A549 (cell line): ENCODE data around the gene TAS1R3. TPM values are rescaled to one million over a fixed set of nuclear protein-coding genes. Genes with fewer than 3 reads are reported as not detected.

Source experiments
- ATAC-seq, 2 experiments: fragments of 200-7000 bp in 1 of 2; fragments of >200 bp in 1 of 2; cut with Nextera tagmentation in 1 of 2; cut with Tn5 transposase in 1 of 2; 3 replicates each; pipeline versions ENCODE4 v1.8.0 to v1.9.1; 2018 to 2020; ENCODE audit warnings: mild to moderate bottlenecking in 1 of 2, moderate library complexity in 1 of 2
- CTCF ChIA-PET: fragments of 300-600 bp; sonication (Branson Sonifier 250); formaldehyde crosslinking; extraction: SDS; loops from one replicate; lab custom pipeline; 2021; ENCODE audit warnings: antibody characterized with exemption, inconsistent platforms; lab: Yijun Ruan, JAX
- POLR2A ChIA-PET: fragments of 350-600 bp; formaldehyde crosslinking; extraction: SDS; loops from one replicate; lab custom pipeline; 2021; ENCODE audit warnings: antibody characterized with exemption, inconsistent platforms; lab: Yijun Ruan, JAX
- DNase-seq, 2 experiments: peaks; one replicate each; pipeline versions ENCODE4 v3.0.0 to v3.0.0-alpha.2; 2011 to 2016; ENCODE audit warnings: low read depth in 1 of 2, low spot score in 1 of 2
- FAIRE-seq: peaks from 2 replicates; lab custom pipeline; 2011; peaks lifted over from hg19 to GRCh38; lab: Jason Lieb, UNC
- H3K27ac ChIP-seq, 2 experiments: fragments of >200 bp; sonication (Bioruptor Twin); formaldehyde crosslinking; 3 replicates each; pipeline ENCODE4 v1.5.1; 2016 to 2017
- H3K4me1 ChIP-seq: fragments of >200 bp; sonication (Bioruptor Twin); formaldehyde crosslinking; 3 replicates; pipeline ENCODE4 v1.6.1; 2016
- H3K4me2 ChIP-seq: fragments of >200 bp; sonication (Bioruptor Twin); formaldehyde crosslinking; 3 replicates; pipeline ENCODE4 v1.6.1; 2016
- H3K4me3 ChIP-seq: fragments of >200 bp; sonication (Bioruptor Twin); formaldehyde crosslinking; 3 replicates; pipeline ENCODE4 v1.5.1; 2016
- H3K9me3 ChIP-seq: fragments of >200 bp; sonication (Bioruptor Twin); formaldehyde crosslinking; 3 replicates; pipeline ENCODE4 v1.6.1; 2016
- E2F6 ChIP-seq: IDR thresholded peaks from 2 replicates; pipeline ENCODE4 v1.6.1; 2012; ENCODE audit warnings: low read depth, borderline replicate concordance
- FOSL2 ChIP-seq, 2 experiments: fragments of 450-650 bp in 1 of 2; fragments of >200 bp in 1 of 2; sonication (Bioruptor Twin) in 1 of 2; formaldehyde crosslinking; IDR thresholded peaks; 2 replicates each; pipeline versions ENCODE4 v1.5.0 to v1.6.1; 2016 to 2020; ENCODE audit warnings: mild to moderate bottlenecking in 1 of 2, moderate library complexity in 1 of 2
- RNF2 ChIP-seq: fragments of 200-600 bp; sonication (generic); IDR thresholded peaks from 2 replicates; pipeline ENCODE4 v1.6.1; 2016; ENCODE audit warnings: low read depth, mild to moderate bottlenecking, antibody characterized with exemption, moderate library complexity, borderline replicate concordance
- WGBS: methylation state at CpG from one replicate; pipeline ENCODE4 v1.1.6; 2017; ENCODE audit errors: missing lambda C conversion rate; 5-methylcytosine and 5-hydroxymethylcytosine counted together
- polyA plus RNA-seq, 4 experiments: library from polyadenylated mRNA; depleted of rRNA in 3 of 4; stranded (reverse); fragments of >200 nt; fragmentation: RNase III in 1 of 4; extraction: RNeasy Plus Mini Kit Qiagen cat#74134 plus additional on column Dnase treatment in 1 of 4; gene quantifications; 2 replicates in 3 of 4; 3 replicates in 1 of 4; pipeline ENCODE4 v1.2.3, GENCODE V29; 2011 to 2017
- small RNA-seq, 6 experiments: library from RNA; depleted of rRNA; stranded (forward); fragments of <200 nt; gene quantifications; one replicate each; pipeline ENCODE3, GENCODE V24; 2012
- TF ChIP-seq, protein P1 (sequence below): fragments of >200 bp; sonication (Bioruptor Twin); formaldehyde crosslinking; IDR thresholded peaks from 3 replicates; pipeline ENCODE4 v1.5.1; 2016

The TAS1R3 gene
- polyA plus RNA-seq, 2 of the 4 experiments (the other 2 are of a cell fraction): 0.05 to 0.15 TPM

GRCh38 chr1:1381294-1381693 lies 50.2 kb downstream of the TAS1R3 start:
- TF ChIP-seq, protein P1, sequence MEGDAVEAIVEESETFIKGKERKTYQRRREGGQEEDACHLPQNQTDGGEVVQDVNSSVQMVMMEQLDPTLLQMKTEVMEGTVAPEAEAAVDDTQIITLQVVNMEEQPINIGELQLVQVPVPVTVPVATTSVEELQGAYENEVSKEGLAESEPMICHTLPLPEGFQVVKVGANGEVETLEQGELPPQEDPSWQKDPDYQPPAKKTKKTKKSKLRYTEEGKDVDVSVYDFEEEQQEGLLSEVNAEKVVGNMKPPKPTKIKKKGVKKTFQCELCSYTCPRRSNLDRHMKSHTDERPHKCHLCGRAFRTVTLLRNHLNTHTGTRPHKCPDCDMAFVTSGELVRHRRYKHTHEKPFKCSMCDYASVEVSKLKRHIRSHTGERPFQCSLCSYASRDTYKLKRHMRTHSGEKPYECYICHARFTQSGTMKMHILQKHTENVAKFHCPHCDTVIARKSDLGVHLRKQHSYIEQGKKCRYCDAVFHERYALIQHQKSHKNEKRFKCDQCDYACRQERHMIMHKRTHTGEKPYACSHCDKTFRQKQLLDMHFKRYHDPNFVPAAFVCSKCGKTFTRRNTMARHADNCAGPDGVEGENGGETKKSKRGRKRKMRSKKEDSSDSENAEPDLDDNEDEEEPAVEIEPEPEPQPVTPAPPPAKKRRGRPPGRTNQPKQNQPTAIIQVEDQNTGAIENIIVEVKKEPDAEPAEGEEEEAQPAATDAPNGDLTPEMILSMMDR: no peak
- TF ChIP-seq E2F6: no peak
- no peak for TF ChIP-seq RNF2
- no peak for TF ChIP-seq FOSL2 (IDR thresholded peaks at IDR 0.05)
- no peak for TF ChIP-seq FOSL2 (CRISPR knock-in tag; IDR thresholded peaks at IDR 0.05)
- TF ChIP-seq, all 56 proteins: peak for 0
- FAIRE-seq: no peak
- 86% methylated on average over 7 of the region's 8 CpGs for WGBS
- ATAC-seq: no peak
- Histone ChIP-seq H3K4me3 (no peak overlapping the region), H3K9me3 (no peaks in the 10 kb centered on the region), H3K4me1 (no peaks in the 10 kb centered on the region), H3K4me2 (no peak overlapping the region), H3K27ac (no peak overlapping the region)
- no peak for DNase-seq
- ChIA-PET POLR2A (no interaction called here), CTCF (interaction anchor here (1.2 to 2.0 kb wide), 2 partner anchors 9 to 124 kb away, joined by 3 to 9 read pairs; no protein-coding TSS in a partner anchor)

Small RNAs within 50 kb of the gene (small RNA-seq; reads per million reads assigned to genes)
- gene MIR6726: 0 to 0.26 (median 0) reads per million in 6 experiments

Other genes starting within 250 kb of the TAS1R3 start
- gene C1orf159, start 215.2 kb upstream of the TAS1R3 start, polyA plus RNA-seq (2011; rRNA removed): 3.2 and 4.0 TPM in 2 replicates
- 8.8 to 10.4 TPM (median 10.2 TPM) in 3 replicates for gene C1orf159, start 215.2 kb upstream of the TAS1R3 start, polyA plus RNA-seq (2017; fragmentation: RNase III; extraction: RNeasy Plus Mini Kit Qiagen cat#74134 plus additional on column Dnase treatment)
- gene TTLL10, start 157.4 kb upstream of the TAS1R3 start, polyA plus RNA-seq (2011; rRNA removed): not detected in 2 replicates
- gene TTLL10, start 157.4 kb upstream of the TAS1R3 start, polyA plus RNA-seq (2017; fragmentation: RNase III; extraction: RNeasy Plus Mini Kit Qiagen cat#74134 plus additional on column Dnase treatment): not detected in 3 replicates
- not detected in 2 replicates for gene TNFRSF18, start 124.7 kb upstream of the TAS1R3 start, polyA plus RNA-seq (2011; rRNA removed)
- not detected in 3 replicates for gene TNFRSF18, start 124.7 kb upstream of the TAS1R3 start, polyA plus RNA-seq (2017; fragmentation: RNase III; extraction: RNeasy Plus Mini Kit Qiagen cat#74134 plus additional on column Dnase treatment)
- gene TNFRSF4, start 117.1 kb upstream of the TAS1R3 start, polyA plus RNA-seq (2011; rRNA removed): not detected in 2 replicates
- gene TNFRSF4, start 117.1 kb upstream of the TAS1R3 start, polyA plus RNA-seq (2017; fragmentation: RNase III; extraction: RNeasy Plus Mini Kit Qiagen cat#74134 plus additional on column Dnase treatment): not detected in 3 replicates
- gene SDF4, start 99.3 kb upstream of the TAS1R3 start, polyA plus RNA-seq (2011; rRNA removed): 38.7 and 58.3 TPM in 2 replicates
- gene SDF4, start 99.3 kb upstream of the TAS1R3 start, polyA plus RNA-seq (2017; fragmentation: RNase III; extraction: RNeasy Plus Mini Kit Qiagen cat#74134 plus additional on column Dnase treatment): 94.8 to 103 TPM (median 97.4 TPM) in 3 replicates
- 9.2 and 12.5 TPM in 2 replicates for gene B3GALT6, start 99.0 kb upstream of the TAS1R3 start, polyA plus RNA-seq (2011; rRNA removed)
- 11.5 to 12.9 TPM (median 12.1 TPM) in 3 replicates for gene B3GALT6, start 99.0 kb upstream of the TAS1R3 start, polyA plus RNA-seq (2017; fragmentation: RNase III; extraction: RNeasy Plus Mini Kit Qiagen cat#74134 plus additional on column Dnase treatment)
- gene C1QTNF12, start 84.6 kb upstream of the TAS1R3 start, polyA plus RNA-seq (2011; rRNA removed): 0.46 and 0.47 TPM in 2 replicates
- 0.76 to 0.98 TPM (median 0.83 TPM) in 3 replicates for gene C1QTNF12, start 84.6 kb upstream of the TAS1R3 start, polyA plus RNA-seq (2017; fragmentation: RNase III; extraction: RNeasy Plus Mini Kit Qiagen cat#74134 plus additional on column Dnase treatment)
- 18.0 and 21.2 TPM in 2 replicates for gene UBE2J2, start 57.4 kb upstream of the TAS1R3 start, polyA plus RNA-seq (2011; rRNA removed)
- gene UBE2J2, start 57.4 kb upstream of the TAS1R3 start, polyA plus RNA-seq (2017; fragmentation: RNase III; extraction: RNeasy Plus Mini Kit Qiagen cat#74134 plus additional on column Dnase treatment): 35.2 to 38.0 TPM (median 36.2 TPM) in 3 replicates
- 0.52 and 0.80 TPM in 2 replicates for gene SCNN1D, start 50.8 kb upstream of the TAS1R3 start, polyA plus RNA-seq (2011; rRNA removed)
- 1.7 to 3.5 TPM (median 1.8 TPM) in 3 replicates for gene SCNN1D, start 50.8 kb upstream of the TAS1R3 start, polyA plus RNA-seq (2017; fragmentation: RNase III; extraction: RNeasy Plus Mini Kit Qiagen cat#74134 plus additional on column Dnase treatment)
- 6.6 and 7.5 TPM in 2 replicates for gene ACAP3, start 23.4 kb upstream of the TAS1R3 start, polyA plus RNA-seq (2011; rRNA removed)
- gene ACAP3, start 23.4 kb upstream of the TAS1R3 start, polyA plus RNA-seq (2017; fragmentation: RNase III; extraction: RNeasy Plus Mini Kit Qiagen cat#74134 plus additional on column Dnase treatment): 19.7 to 24.2 TPM (median 24.2 TPM) in 3 replicates
- 6.2 and 7.4 TPM in 2 replicates for gene PUSL1, start 22.7 kb upstream of the TAS1R3 start, polyA plus RNA-seq (2011; rRNA removed)
- gene PUSL1, start 22.7 kb upstream of the TAS1R3 start, polyA plus RNA-seq (2017; fragmentation: RNase III; extraction: RNeasy Plus Mini Kit Qiagen cat#74134 plus additional on column Dnase treatment): 14.1 to 15.0 TPM (median 14.6 TPM) in 3 replicates
- gene INTS11, start 6.6 kb upstream of the TAS1R3 start, polyA plus RNA-seq (2011; rRNA removed): 41.9 and 44.3 TPM in 2 replicates
- 62.9 to 71.2 TPM (median 62.9 TPM) in 3 replicates for gene INTS11, start 6.6 kb upstream of the TAS1R3 start, polyA plus RNA-seq (2017; fragmentation: RNase III; extraction: RNeasy Plus Mini Kit Qiagen cat#74134 plus additional on column Dnase treatment)
- gene CPTP, start 6.5 kb upstream of the TAS1R3 start, polyA plus RNA-seq (2011; rRNA removed): 3.9 and 4.3 TPM in 2 replicates
- gene CPTP, start 6.5 kb upstream of the TAS1R3 start, polyA plus RNA-seq (2017; fragmentation: RNase III; extraction: RNeasy Plus Mini Kit Qiagen cat#74134 plus additional on column Dnase treatment): 10.2 to 11.9 TPM (median 10.7 TPM) in 3 replicates
- gene DVL1, start 18.1 kb downstream of the TAS1R3 start, polyA plus RNA-seq (2011; rRNA removed): 11.3 and 12.1 TPM in 2 replicates
- gene DVL1, start 18.1 kb downstream of the TAS1R3 start, polyA plus RNA-seq (2017; fragmentation: RNase III; extraction: RNeasy Plus Mini Kit Qiagen cat#74134 plus additional on column Dnase treatment): 42.7 to 48.3 TPM (median 43.9 TPM) in 3 replicates
- 0.07 and 0.12 TPM in 2 replicates for gene MXRA8, start 27.3 kb downstream of the TAS1R3 start, polyA plus RNA-seq (2011; rRNA removed)
- 0.09 to 0.22 TPM (median 0.13 TPM) in 3 replicates for gene MXRA8, start 27.3 kb downstream of the TAS1R3 start, polyA plus RNA-seq (2017; fragmentation: RNase III; extraction: RNeasy Plus Mini Kit Qiagen cat#74134 plus additional on column Dnase treatment)
- gene AURKAIP1, start 43.9 kb downstream of the TAS1R3 start, polyA plus RNA-seq (2011; rRNA removed): 49.8 and 62.0 TPM in 2 replicates
- 97.2 to 102 TPM (median 97.9 TPM) in 3 replicates for gene AURKAIP1, start 43.9 kb downstream of the TAS1R3 start, polyA plus RNA-seq (2017; fragmentation: RNase III; extraction: RNeasy Plus Mini Kit Qiagen cat#74134 plus additional on column Dnase treatment)
- gene CCNL2, start 68.1 kb downstream of the TAS1R3 start, polyA plus RNA-seq (2011; rRNA removed): 111 TPM in 2 replicates
- gene CCNL2, start 68.1 kb downstream of the TAS1R3 start, polyA plus RNA-seq (2017; fragmentation: RNase III; extraction: RNeasy Plus Mini Kit Qiagen cat#74134 plus additional on column Dnase treatment): 80.3 to 93.3 TPM (median 85.5 TPM) in 3 replicates
- 146 and 163 TPM in 2 replicates for gene MRPL20, start 76.0 kb downstream of the TAS1R3 start, polyA plus RNA-seq (2011; rRNA removed)
- gene MRPL20, start 76.0 kb downstream of the TAS1R3 start, polyA plus RNA-seq (2017; fragmentation: RNase III; extraction: RNeasy Plus Mini Kit Qiagen cat#74134 plus additional on column Dnase treatment): 151 to 164 TPM (median 158 TPM) in 3 replicates
- not detected in 2 replicates for gene ANKRD65, start 90.0 kb downstream of the TAS1R3 start, polyA plus RNA-seq (2011; rRNA removed)
- gene ANKRD65, start 90.0 kb downstream of the TAS1R3 start, polyA plus RNA-seq (2017; fragmentation: RNase III; extraction: RNeasy Plus Mini Kit Qiagen cat#74134 plus additional on column Dnase treatment): 0.05 TPM in 1 of 3 replicates, not detected in the others
- gene VWA1, start 104.4 kb downstream of the TAS1R3 start, polyA plus RNA-seq (2011; rRNA removed): 3.7 and 4.0 TPM in 2 replicates
- gene VWA1, start 104.4 kb downstream of the TAS1R3 start, polyA plus RNA-seq (2017; fragmentation: RNase III; extraction: RNeasy Plus Mini Kit Qiagen cat#74134 plus additional on column Dnase treatment): 4.2 to 5.3 TPM (median 4.8 TPM) in 3 replicates
- gene ATAD3C, start 118.4 kb downstream of the TAS1R3 start, polyA plus RNA-seq (2011; rRNA removed): not detected in 2 replicates
- gene ATAD3C, start 118.4 kb downstream of the TAS1R3 start, polyA plus RNA-seq (2017; fragmentation: RNase III; extraction: RNeasy Plus Mini Kit Qiagen cat#74134 plus additional on column Dnase treatment): not detected in 3 replicates
- 0.13 and 0.21 TPM in 2 replicates for gene ATAD3B, start 140.5 kb downstream of the TAS1R3 start, polyA plus RNA-seq (2011; rRNA removed)
- gene ATAD3B, start 140.5 kb downstream of the TAS1R3 start, polyA plus RNA-seq (2017; fragmentation: RNase III; extraction: RNeasy Plus Mini Kit Qiagen cat#74134 plus additional on column Dnase treatment): 0.99 to 1.1 TPM (median 0.99 TPM) in 3 replicates
- 6.6 and 10.9 TPM in 2 replicates for gene ATAD3A, start 180.9 kb downstream of the TAS1R3 start, polyA plus RNA-seq (2011; rRNA removed)
- gene ATAD3A, start 180.9 kb downstream of the TAS1R3 start, polyA plus RNA-seq (2017; fragmentation: RNase III; extraction: RNeasy Plus Mini Kit Qiagen cat#74134 plus additional on column Dnase treatment): 25.1 to 29.1 TPM (median 27.2 TPM) in 3 replicates
- 0.13 and 0.14 TPM in 2 replicates for gene TMEM240, start 209.3 kb downstream of the TAS1R3 start, polyA plus RNA-seq (2011; rRNA removed)
- 0.55 to 1.1 TPM (median 1.1 TPM) in 3 replicates for gene TMEM240, start 209.3 kb downstream of the TAS1R3 start, polyA plus RNA-seq (2017; fragmentation: RNase III; extraction: RNeasy Plus Mini Kit Qiagen cat#74134 plus additional on column Dnase treatment)
- gene SSU72, start 243.6 kb downstream of the TAS1R3 start, polyA plus RNA-seq (2011; rRNA removed): 80.4 and 101 TPM in 2 replicates
- 75.1 to 78.3 TPM (median 75.3 TPM) in 3 replicates for gene SSU72, start 243.6 kb downstream of the TAS1R3 start, polyA plus RNA-seq (2017; fragmentation: RNase III; extraction: RNeasy Plus Mini Kit Qiagen cat#74134 plus additional on column Dnase treatment)